Measurements from ENCODE around the gene MRPL20.
"Not testable (repeated sequence)": the region's sequence is repeated elsewhere in the genome, so short reads cannot be mapped to it uniquely, and the experiment has no call there.

MRPL20 gene

GRCh38 chr1:1388078-1388472 lies 19.0 kb downstream of the MRPL20 start:
- Histone ChIP-seq H3K27ac (no peak overlapping the region), H2AFZ (ENCODE audit: low read depth) (no peak overlapping the region), H3K4me1 (ENCODE audit: low read depth, poor library complexity, severe bottlenecking) (no peaks in the 10 kb centered on the region), H3K4me2 (no peak overlapping the region), H3K9ac (no peak overlapping the region), H3K27me3 (ENCODE audit: insufficient read depth, low read depth) (no peaks in the 10 kb centered on the region), H3K4me3 (IDR thresholded peaks at IDR 0.05; ENCODE audit: insufficient read depth, low read depth, low read length) (no peak overlapping the region), H3K79me2 (ENCODE audit: insufficient read depth, low read depth) (peaks cover 2% of the 10 kb centered on the region; the same call in 1 of the 2 replicates), H3K36me3 (ENCODE audit: insufficient read depth) (peaks cover 54% of the 10 kb centered on the region; the same call in 1 of the 2 replicates), H4K20me1 (ENCODE audit: insufficient read depth) (no peaks in the 10 kb centered on the region)
- no peak for TF ChIP-seq CTCF (conservative IDR thresholded peaks at IDR 0.05; ENCODE audit: low read depth, low read length)

- H4K20me1 ChIP-seq (ENCODE audit: insufficient read depth): no peaks in the 10 kb centered on the region
- no peak overlapping the region for H3K4me2 ChIP-seq
- H2AFZ ChIP-seq (ENCODE audit: low read depth): no peak overlapping the region
- no peak overlapping the region for H3K9ac ChIP-seq
- H3K79me2 ChIP-seq (ENCODE audit: insufficient read depth, low read depth): no peaks in the 10 kb centered on the region; the same call in 1 of the 2 replicates
- no peaks in the 10 kb centered on the region for H3K4me1 ChIP-seq (ENCODE audit: low read depth, poor library complexity, severe bottlenecking)
- peaks cover 49% of the 10 kb centered on the region; the same call in 1 of the 2 replicates for H3K36me3 ChIP-seq (ENCODE audit: insufficient read depth)
- no peaks in the 10 kb centered on the region for H3K27me3 ChIP-seq (ENCODE audit: insufficient read depth, low read depth)
- H3K27ac ChIP-seq: no peak overlapping the region
- no peak for TF ChIP-seq CTCF (conservative IDR thresholded peaks at IDR 0.05; ENCODE audit: low read depth, low read length)
- no peak overlapping the region for H3K4me3 ChIP-seq (IDR thresholded peaks at IDR 0.05; ENCODE audit: insufficient read depth, low read depth, low read length)
Observed at GRCh38 chr1:1387098-1388077, 19.7 kb downstream of the MRPL20 start.

DNA sequence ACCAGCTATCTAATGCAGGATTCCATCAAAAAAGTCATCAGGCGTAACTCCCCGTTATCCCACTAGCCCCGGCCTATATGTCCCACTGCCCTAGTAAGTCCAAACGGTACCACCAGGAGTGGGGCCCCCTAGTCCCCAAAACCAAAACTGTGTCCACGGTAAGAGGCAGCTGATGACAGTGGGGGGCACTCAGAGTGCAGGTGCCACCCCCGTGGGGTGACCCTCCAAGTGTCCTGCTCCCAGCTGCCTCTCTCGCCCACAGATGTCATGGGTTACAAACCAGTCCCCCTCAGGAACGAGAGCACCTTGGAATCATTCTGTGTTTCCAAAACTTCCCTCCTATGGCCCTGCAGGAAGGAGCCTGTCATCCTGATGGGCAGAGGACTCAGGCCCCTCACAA lies 21.2 kb downstream of the MRPL20 start:
- no peak overlapping the region for H3K4me3 ChIP-seq (IDR thresholded peaks at IDR 0.05; ENCODE audit: insufficient read depth, low read depth, low read length)
- no peak overlapping the region for H3K9ac ChIP-seq
- no peaks in the 10 kb centered on the region for H4K20me1 ChIP-seq (ENCODE audit: insufficient read depth)
- H2AFZ ChIP-seq (ENCODE audit: low read depth): no peak overlapping the region
- H3K36me3 ChIP-seq (ENCODE audit: insufficient read depth): peaks cover 37% of the 10 kb centered on the region; the same call in 1 of the 2 replicates
- TF ChIP-seq CTCF (conservative IDR thresholded peaks at IDR 0.05; ENCODE audit: low read depth, low read length): no peak
- no peaks in the 10 kb centered on the region for H3K27me3 ChIP-seq (ENCODE audit: insufficient read depth, low read depth)
- H3K79me2 ChIP-seq (ENCODE audit: insufficient read depth, low read depth): no peaks in the 10 kb centered on the region
- no peak overlapping the region for H3K27ac ChIP-seq
- no peak overlapping the region for H3K4me2 ChIP-seq
- H3K4me1 ChIP-seq (ENCODE audit: low read depth, poor library complexity, severe bottlenecking): no peaks in the 10 kb centered on the region

- not testable (repeated sequence) for H2AFZ ChIP-seq (ENCODE audit: low read depth); H3K9ac ChIP-seq; H4K20me1 ChIP-seq (ENCODE audit: insufficient read depth); H3K27me3 ChIP-seq (ENCODE audit: insufficient read depth, low read depth); H3K4me1 ChIP-seq (ENCODE audit: low read depth, poor library complexity, severe bottlenecking); H3K27ac ChIP-seq; H3K79me2 ChIP-seq (ENCODE audit: insufficient read depth, low read depth); H3K4me2 ChIP-seq; H3K4me3 ChIP-seq (IDR thresholded peaks at IDR 0.05; ENCODE audit: insufficient read depth, low read depth, low read length)
- H3K36me3 ChIP-seq (ENCODE audit: insufficient read depth): peaks cover 33% of the 10 kb centered on the region; the same call in 1 of the 2 replicates
Observed at GRCh38 chr1:1385339-1385738, 21.8 kb downstream of the MRPL20 start.

GRCh38 chr1:1381294-1381693 lies 25.8 kb downstream of the MRPL20 start:
- Histone ChIP-seq H3K4me3 (IDR thresholded peaks at IDR 0.05; ENCODE audit: insufficient read depth, low read depth, low read length) (no peak overlapping the region), H3K27ac (no peak overlapping the region), H3K9ac (no peak overlapping the region), H3K4me2 (no peak overlapping the region), H3K36me3 (ENCODE audit: insufficient read depth) (no peaks in the 10 kb centered on the region; the same call in 1 of the 2 replicates), H3K79me2 (ENCODE audit: insufficient read depth, low read depth) (no peaks in the 10 kb centered on the region), H3K27me3 (ENCODE audit: insufficient read depth, low read depth) (no peaks in the 10 kb centered on the region), H2AFZ (ENCODE audit: low read depth) (no peak overlapping the region), H4K20me1 (ENCODE audit: insufficient read depth) (no peaks in the 10 kb centered on the region), H3K4me1 (ENCODE audit: low read depth, poor library complexity, severe bottlenecking) (no peaks in the 10 kb centered on the region)
- no peak for TF ChIP-seq CTCF (conservative IDR thresholded peaks at IDR 0.05; ENCODE audit: low read depth, low read length)
